Mesodermal cell (in vitro differentiated cells): ENCODE data around the gene ZNF554.

Experiments
- H3K27ac ChIP-seq: 2 replicates; pipeline ENCODE4 v1.7.0; 2013; ENCODE audit warnings: mild to moderate bottlenecking, low read depth, low read length, moderate library complexity; ENCODE audit not compliant: severe bottlenecking
- H3K36me3 ChIP-seq: 2 replicates; pipeline ENCODE4 v1.7.1; 2013; ENCODE audit warnings: mild to moderate bottlenecking, low read length, moderate library complexity; ENCODE audit not compliant: control insufficient read depth, insufficient read depth
- H3K4me1 ChIP-seq: one replicate; pipeline ENCODE4 v1.7.1; 2013; ENCODE audit warnings: mild to moderate bottlenecking, low read length; ENCODE audit not compliant: insufficient read depth, control insufficient read depth, poor library complexity, severe bottlenecking
- H3K4me3 ChIP-seq: 2 replicates; pipeline ENCODE4 v1.7.0; 2013; ENCODE audit warnings: low read length, control low read depth, mild to moderate bottlenecking; ENCODE audit not compliant: insufficient read depth, poor library complexity, severe bottlenecking; ENCODE audit errors: extremely low read depth
- H3K9me3 ChIP-seq: 2 replicates; pipeline ENCODE4 v1.7.1; 2013; ENCODE audit warnings: mild to moderate bottlenecking, low read length, moderate library complexity; ENCODE audit not compliant: control insufficient read depth
- WGBS, 2 experiments: methylation state at CpG; one replicate each; pipeline ENCODE4 v1.1.5; 2013; ENCODE audit warnings: missing lambda C conversion rate in 2 of 2; ENCODE audit not compliant: insufficient coverage in 2 of 2; 5-methylcytosine and 5-hydroxymethylcytosine counted together

The ZNF554 gene

GRCh38 chr19:2877398-2878331 is 58.0 kb downstream of the ZNF554 start:
- Histone ChIP-seq H3K4me3 (no peak overlapping the region), H3K36me3 (no peaks in the 10 kb centered on the region)
- 84 to 91% methylated on average over 23 to 26 of the region's 32 CpGs for WGBS, 2 experiments

GRCh38 chr19:2883686-2884439 is 64.2 kb downstream of the ZNF554 start:
- Histone ChIP-seq H3K9me3 (no peaks in the 10 kb centered on the region), H3K36me3 (no peaks in the 10 kb centered on the region), H3K4me1 (no peaks in the 10 kb centered on the region), H3K4me3 (no peak overlapping the region), H3K27ac (no peak overlapping the region)
- WGBS, 2 experiments: 91 to 93% methylated on average over 8 to 10 of the region's 14 CpGs

More at GRCh38 chr19:2877398-2878331, 58.0 kb downstream of the ZNF554 start:
- no peak overlapping the region for H3K27ac ChIP-seq
- H3K4me1 ChIP-seq: no peaks in the 10 kb centered on the region
- peaks cover 25% of the 10 kb centered on the region for H3K9me3 ChIP-seq

- Histone ChIP-seq H3K36me3 (no peaks in the 10 kb centered on the region), H3K9me3 (no peaks in the 10 kb centered on the region), H3K4me3 (no peak overlapping the region), H3K27ac (no peak overlapping the region), H3K4me1 (no peaks in the 10 kb centered on the region)
- WGBS, 2 experiments: 82 to 84% methylated on average over 15 to 17 of the region's 17 CpGs
Measured at GRCh38 chr19:2885736-2886135, 66.1 kb downstream of the ZNF554 start.
